ENCODE results near the gene HOXA9.

The HOXA9 gene

DNA sequence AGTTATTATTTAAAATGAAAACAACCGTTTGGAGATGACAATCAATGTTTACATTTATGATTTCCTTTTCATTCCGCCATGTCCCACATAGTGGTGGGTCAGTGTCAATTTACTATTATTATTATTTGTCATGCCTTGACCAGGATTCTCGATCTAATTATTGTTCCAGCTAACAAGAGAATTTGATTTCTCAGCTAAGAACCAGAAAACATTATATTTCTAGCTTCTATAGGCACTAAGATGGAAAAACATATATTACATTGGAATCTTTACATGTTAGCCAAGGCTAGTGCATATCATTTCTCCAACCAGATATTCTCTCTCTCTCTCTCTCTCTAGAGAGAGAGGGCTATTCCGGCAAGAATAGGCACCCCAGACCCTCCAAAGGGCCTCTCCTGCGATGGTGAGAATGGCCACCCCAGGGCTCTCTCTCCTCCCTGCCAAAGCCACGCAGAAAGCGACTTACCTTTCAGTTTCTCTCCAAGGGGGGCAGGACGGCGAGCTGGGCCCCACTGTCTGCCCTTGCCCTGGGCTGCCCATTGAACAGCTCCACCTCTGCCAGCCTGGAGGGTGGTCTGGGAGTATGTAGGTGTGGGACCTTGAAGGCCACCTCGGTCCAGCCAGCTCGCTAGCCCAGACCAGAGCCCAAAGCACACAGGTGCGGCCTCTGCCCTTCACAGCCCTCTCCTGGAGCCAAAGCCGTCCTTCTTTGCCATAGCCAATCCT lies 15.3 kb downstream of the HOXA9 start:
- H3K4me3 ChIP-seq (ENCODE audit: low read length), result no peak overlapping the region
- H3K9me3 ChIP-seq (ENCODE audit: control insufficient read depth, low read depth, low read length), result no peaks in the 10 kb centered on the region
- H3K36me3 ChIP-seq (ENCODE audit: control insufficient read depth, low read depth, low read length), result no peaks in the 10 kb centered on the region
- H3K4me1 ChIP-seq (ENCODE audit: control insufficient read depth, low read depth, low read length), result no peaks in the 10 kb centered on the region
- H3K27ac ChIP-seq (ENCODE audit: low read length), result no peak overlapping the region
- H3K27me3 ChIP-seq (ENCODE audit: control insufficient read depth, insufficient read depth, low read length), result peaks cover 100% of the 10 kb centered on the region
- no peak overlapping the region for H3K9ac ChIP-seq (ENCODE audit: low read length)

DNA sequence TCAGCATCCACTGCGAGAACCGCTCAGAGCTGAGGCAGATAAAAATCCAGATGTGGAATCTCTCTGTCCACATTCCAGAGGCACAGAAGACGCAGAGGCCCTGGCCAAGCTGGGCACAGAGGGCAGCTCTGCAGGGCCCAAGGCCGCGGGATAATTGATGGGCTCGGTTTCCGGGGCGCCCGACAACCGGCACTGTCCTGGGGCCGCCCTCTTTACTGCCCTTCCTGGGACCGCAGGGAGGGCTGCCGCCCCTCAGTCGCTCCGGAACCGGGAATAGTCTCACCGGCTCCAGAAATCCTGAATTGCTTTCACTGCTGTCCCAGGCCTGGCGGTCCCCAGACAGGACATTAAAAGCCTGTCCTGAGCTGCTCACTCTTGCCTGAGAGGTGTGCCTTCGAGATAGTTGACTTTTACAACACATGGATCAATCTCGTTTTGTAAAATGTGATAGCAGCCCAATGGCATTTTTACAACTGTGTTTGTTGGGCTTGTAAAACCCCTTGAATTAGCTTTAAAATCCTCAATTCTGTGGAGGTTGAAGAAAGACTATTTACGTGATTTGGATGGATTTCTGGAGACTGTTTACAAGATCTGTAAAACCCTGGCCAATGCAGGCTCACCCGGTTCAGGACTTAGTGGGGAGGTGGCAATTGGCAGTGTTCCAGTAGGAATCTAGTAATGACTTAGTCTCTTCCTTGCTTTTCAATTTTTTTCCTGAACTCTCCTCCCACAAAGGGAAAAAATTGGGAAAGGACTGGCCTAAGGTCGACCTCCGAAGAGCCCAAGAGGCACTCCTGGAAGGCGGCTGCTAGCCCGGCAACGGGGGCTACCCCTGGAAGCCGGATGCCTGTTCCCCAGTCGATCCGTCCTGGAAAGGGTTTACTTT lies 16.3 kb downstream of the HOXA9 start:
- Histone ChIP-seq H3K4me1 (ENCODE audit: control insufficient read depth, low read depth, low read length) (no peaks in the 10 kb centered on the region), H3K9me3 (ENCODE audit: control insufficient read depth, low read depth, low read length) (no peaks in the 10 kb centered on the region), H3K9ac (ENCODE audit: low read length) (no peak overlapping the region), H3K27ac (ENCODE audit: low read length) (no peak overlapping the region), H3K4me3 (ENCODE audit: low read length) (no peak overlapping the region), H3K27me3 (ENCODE audit: control insufficient read depth, insufficient read depth, low read length) (peaks cover 100% of the 10 kb centered on the region), H3K36me3 (ENCODE audit: control insufficient read depth, low read depth, low read length) (no peaks in the 10 kb centered on the region)

DNA sequence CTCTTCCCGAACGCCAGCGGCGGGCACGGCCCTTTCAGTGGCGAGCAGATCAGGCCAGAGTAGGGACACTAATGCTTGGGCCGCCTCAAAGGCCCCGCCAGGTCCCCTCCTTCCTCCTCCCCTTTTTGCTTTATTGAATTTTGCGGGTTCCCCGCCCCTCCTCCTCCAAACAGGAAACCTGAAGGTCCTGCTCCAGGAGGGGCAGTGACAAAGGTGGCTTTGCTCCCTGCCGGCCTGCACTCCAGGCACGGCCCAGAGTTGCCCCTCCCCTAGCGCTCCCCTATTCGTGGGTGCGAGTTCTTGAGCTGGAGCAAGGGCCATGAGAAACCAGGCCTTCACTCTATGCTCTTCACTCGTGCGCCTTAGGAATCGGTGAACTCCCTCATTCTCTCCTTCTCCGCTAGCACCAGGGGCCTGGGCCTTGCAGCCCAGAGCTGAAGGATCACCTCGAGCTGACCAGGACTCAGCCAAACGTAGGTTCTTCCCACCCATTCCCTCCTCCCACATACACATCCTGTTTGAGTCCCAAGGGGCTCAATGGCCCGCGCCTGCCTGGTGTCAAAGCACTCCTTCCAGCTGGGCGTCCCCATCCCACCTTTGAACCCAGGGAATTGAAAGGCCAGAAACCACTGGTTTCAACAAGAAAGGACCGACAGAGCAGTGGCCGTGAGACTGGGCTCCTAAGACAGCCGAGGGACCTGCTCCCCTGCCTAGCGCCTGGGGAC lies 17.1 kb downstream of the HOXA9 start:
- Histone ChIP-seq H3K27ac (ENCODE audit: low read length) (no peak overlapping the region), H3K36me3 (ENCODE audit: control insufficient read depth, low read depth, low read length) (no peaks in the 10 kb centered on the region), H3K9ac (ENCODE audit: low read length) (peak overlapping the region; percentile 5), H3K9me3 (ENCODE audit: control insufficient read depth, low read depth, low read length) (no peaks in the 10 kb centered on the region), H3K27me3 (ENCODE audit: control insufficient read depth, insufficient read depth, low read length) (peaks cover 100% of the 10 kb centered on the region), H3K4me1 (ENCODE audit: control insufficient read depth, low read depth, low read length) (no peaks in the 10 kb centered on the region), H3K4me3 (ENCODE audit: low read length) (no peak overlapping the region)

DNA sequence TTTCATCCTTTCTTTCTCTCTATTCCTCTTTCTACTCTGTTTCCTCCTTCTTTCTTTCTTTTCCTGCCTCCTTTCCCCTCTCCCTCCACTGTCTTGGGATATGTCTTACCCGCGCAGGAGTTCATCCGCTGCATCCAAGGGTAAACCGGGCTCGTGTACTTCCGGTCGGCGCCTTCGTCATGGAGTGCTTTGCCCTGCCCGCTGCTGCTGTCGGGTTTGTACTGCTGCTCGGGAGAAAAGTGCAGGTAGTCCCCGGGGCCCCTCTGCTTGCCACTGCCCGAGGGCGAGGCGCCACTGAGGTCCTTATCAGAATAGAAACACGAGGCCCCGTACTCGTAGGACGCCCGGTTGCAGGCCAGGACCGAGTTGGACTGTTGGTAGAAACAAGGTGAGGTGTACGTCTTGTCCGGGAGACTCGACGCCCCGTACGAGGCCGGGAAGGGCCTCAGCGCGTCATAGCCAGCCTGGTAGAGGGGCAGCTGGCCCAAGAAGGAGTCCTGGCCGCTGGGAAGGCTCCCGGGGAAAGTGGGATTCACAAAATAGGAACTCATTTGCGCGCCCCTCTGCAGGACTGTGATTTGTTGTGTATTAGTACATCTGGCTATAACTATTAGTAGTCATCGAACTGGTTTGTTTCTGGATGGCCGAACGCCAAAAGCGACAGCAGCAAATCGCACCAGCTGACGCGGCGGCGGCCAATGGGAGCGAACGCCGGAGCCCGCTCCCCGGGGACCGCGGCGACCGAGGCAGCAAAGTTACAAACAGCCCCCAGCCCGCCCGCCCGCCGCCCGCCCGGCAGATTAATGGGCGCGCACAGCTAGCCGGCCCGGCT lies 17.9 kb downstream of the HOXA9 start, which contains the start of gene HOXA6:
HOXA6 (minus strand) TSS at position 576 of the 832 bp plus-strand sequence; CDS start at position 551, 25 bp downstream.
- peak within 1 kb of the TSS; percentile 4 for H3K4me3 ChIP-seq (ENCODE audit: low read length)
- no peaks in the 10 kb centered on the region for H3K4me1 ChIP-seq (ENCODE audit: control insufficient read depth, low read depth, low read length)
- no peak within 1 kb of the TSS for H3K27ac ChIP-seq (ENCODE audit: low read length)
- H3K27me3 ChIP-seq (ENCODE audit: control insufficient read depth, insufficient read depth, low read length), result peaks cover 100% of the 10 kb centered on the region
- no peaks in the 10 kb centered on the region for H3K36me3 ChIP-seq (ENCODE audit: control insufficient read depth, low read depth, low read length)
- peak within 1 kb of the TSS; percentile 5 for H3K9ac ChIP-seq (ENCODE audit: low read length)
- no peaks in the 10 kb centered on the region for H3K9me3 ChIP-seq (ENCODE audit: control insufficient read depth, low read depth, low read length)

DNA sequence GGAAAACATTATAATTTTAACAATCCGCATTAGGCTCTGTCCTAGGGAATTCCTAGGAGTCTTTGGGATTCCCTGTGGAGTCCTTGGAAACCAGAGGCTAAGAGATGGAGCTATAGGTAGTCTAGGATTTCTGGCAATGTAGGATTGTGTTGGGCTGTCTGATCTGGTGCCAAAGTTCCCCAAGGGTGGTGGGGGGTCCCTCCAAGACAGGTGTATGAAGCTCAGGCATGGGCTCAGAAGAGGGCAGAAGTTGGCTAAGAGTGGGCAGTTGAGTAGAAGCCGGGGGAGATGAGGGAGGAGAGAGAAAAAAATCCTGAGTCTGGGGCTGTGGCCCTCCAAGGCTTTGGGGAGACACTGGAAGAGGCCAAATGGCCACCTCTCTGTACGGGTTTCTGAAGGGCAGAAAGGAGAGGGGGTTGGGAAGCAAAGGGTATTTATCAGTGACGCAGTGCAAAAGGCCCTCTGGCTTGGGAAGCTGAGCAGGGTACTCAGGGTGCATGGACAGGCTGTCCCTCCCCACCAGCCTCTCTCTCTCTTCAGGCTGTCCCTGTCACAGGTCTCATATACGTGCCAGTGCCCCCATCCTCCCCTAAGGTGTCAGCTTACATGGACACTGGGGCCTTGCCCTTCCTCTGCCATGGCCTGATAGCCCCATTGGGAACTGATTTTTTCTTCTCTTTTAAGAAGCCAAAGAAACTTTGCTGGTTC lies 18.7 kb downstream of the HOXA9 start:
- H3K27ac ChIP-seq (ENCODE audit: low read length), result no peak overlapping the region
- H3K4me1 ChIP-seq (ENCODE audit: control insufficient read depth, low read depth, low read length), result peaks cover 2% of the 10 kb centered on the region
- peaks cover under 1% of the 10 kb centered on the region for H3K9me3 ChIP-seq (ENCODE audit: control insufficient read depth, low read depth, low read length)
- H3K4me3 ChIP-seq (ENCODE audit: low read length), result no peak overlapping the region
- H3K27me3 ChIP-seq (ENCODE audit: control insufficient read depth, insufficient read depth, low read length), result peaks cover 100% of the 10 kb centered on the region
- no peak overlapping the region for H3K9ac ChIP-seq (ENCODE audit: low read length)
- H3K36me3 ChIP-seq (ENCODE audit: control insufficient read depth, low read depth, low read length), result no peaks in the 10 kb centered on the region

DNA sequence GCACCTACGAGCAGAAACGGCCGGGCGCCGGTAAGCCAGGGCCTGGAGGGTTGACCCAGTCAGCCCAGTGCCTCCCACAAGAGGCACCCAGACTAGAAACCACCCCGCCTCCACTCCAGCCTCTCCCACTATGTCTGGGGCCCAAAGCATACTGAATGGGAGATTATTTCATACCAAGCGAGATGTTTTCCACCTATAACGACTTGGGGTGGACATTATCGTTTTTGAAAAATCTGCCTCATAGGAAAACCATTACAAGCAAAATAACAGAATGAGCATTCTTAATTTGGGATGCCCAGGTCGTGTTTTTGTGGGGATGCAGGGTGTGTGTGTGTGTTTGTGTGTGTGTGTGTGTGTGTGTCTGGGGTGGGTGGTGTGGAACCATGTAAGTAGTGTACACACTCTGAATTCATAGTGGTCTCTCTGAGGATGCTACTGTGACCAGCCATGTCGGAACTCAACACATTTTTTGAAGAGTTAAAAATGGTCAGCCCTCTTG lies 19.4 kb downstream of the HOXA9 start:
- Histone ChIP-seq H3K4me1 (ENCODE audit: control insufficient read depth, low read depth, low read length) (peaks cover 3% of the 10 kb centered on the region), H3K9ac (ENCODE audit: low read length) (no peak overlapping the region), H3K9me3 (ENCODE audit: control insufficient read depth, low read depth, low read length) (peaks cover 3% of the 10 kb centered on the region), H3K4me3 (ENCODE audit: low read length) (no peak overlapping the region), H3K36me3 (ENCODE audit: control insufficient read depth, low read depth, low read length) (no peaks in the 10 kb centered on the region), H3K27me3 (ENCODE audit: control insufficient read depth, insufficient read depth, low read length) (peaks cover 100% of the 10 kb centered on the region), H3K27ac (ENCODE audit: low read length) (no peak overlapping the region)

DNA sequence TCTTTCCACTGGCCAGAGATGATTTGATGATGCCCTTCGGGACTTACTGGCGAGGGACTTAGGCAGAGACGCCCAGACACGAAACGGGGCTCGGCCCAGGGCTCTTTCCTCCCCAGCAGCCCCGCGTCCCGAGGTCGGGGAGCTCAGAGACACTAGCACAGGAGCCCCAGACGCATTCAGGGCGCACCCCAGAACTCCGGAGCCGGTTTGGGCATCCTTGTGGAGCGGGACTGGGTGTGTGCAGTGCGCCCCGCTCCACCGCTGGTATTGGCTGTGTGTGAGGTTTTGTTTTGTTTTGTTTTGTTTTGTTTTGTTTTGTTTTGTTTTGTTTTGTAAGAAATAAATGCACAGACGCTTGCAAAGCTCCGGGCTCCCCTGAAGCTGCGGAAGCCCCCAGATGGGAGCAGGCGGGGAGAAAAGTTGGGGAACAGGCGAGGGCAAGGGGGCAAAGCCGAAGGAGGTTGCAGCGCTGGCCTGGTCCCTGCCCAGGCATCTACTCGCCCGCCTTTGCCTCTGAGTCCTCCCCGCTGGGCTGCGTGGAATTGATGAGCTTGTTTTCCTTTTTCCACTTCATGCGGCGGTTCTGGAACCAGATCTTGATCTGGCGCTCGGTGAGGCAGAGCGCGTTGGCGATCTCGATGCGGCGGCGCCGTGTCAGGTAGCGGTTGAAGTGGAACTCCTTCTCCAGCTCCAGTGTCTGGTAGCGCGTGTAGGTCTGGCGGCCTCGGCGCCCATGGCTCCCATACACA lies 20.0 kb downstream of the HOXA9 start:
- Histone ChIP-seq H3K4me3 (ENCODE audit: low read length) (no peak overlapping the region), H3K9ac (ENCODE audit: low read length) (no peak overlapping the region), H3K36me3 (ENCODE audit: control insufficient read depth, low read depth, low read length) (no peaks in the 10 kb centered on the region), H3K27me3 (ENCODE audit: control insufficient read depth, insufficient read depth, low read length) (peaks cover 100% of the 10 kb centered on the region), H3K9me3 (ENCODE audit: control insufficient read depth, low read depth, low read length) (peaks cover 3% of the 10 kb centered on the region), H3K4me1 (ENCODE audit: control insufficient read depth, low read depth, low read length) (peaks cover 3% of the 10 kb centered on the region), H3K27ac (ENCODE audit: low read length) (no peak overlapping the region)

DNA sequence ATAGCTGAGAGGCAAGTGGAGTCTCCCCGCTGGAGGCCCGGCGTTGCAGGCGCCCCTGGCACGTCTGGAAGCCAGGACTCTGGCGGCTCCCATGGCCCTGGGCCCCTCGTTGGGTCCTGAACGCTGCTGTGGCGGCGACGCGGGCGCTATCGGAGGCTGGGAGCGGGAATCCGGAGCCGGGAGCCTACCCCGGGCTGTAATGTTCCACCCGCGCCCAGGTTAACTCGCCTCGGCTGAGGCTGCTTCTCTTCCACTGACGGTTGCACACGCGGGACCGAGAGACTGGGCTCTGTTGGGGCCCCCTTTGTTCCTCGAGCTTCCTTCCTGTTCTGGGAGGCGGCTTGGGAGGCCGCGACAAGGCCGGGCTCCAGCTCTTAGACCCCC lies 20.6 kb downstream of the HOXA9 start:
- Histone ChIP-seq H3K4me1 (ENCODE audit: control insufficient read depth, low read depth, low read length) (peaks cover 3% of the 10 kb centered on the region), H3K9me3 (ENCODE audit: control insufficient read depth, low read depth, low read length) (peaks cover 3% of the 10 kb centered on the region), H3K27ac (ENCODE audit: low read length) (no peak overlapping the region), H3K27me3 (ENCODE audit: control insufficient read depth, insufficient read depth, low read length) (peaks cover 100% of the 10 kb centered on the region), H3K9ac (ENCODE audit: low read length) (no peak overlapping the region), H3K4me3 (ENCODE audit: low read length) (no peak overlapping the region), H3K36me3 (ENCODE audit: control insufficient read depth, low read depth, low read length) (no peaks in the 10 kb centered on the region)

DNA sequence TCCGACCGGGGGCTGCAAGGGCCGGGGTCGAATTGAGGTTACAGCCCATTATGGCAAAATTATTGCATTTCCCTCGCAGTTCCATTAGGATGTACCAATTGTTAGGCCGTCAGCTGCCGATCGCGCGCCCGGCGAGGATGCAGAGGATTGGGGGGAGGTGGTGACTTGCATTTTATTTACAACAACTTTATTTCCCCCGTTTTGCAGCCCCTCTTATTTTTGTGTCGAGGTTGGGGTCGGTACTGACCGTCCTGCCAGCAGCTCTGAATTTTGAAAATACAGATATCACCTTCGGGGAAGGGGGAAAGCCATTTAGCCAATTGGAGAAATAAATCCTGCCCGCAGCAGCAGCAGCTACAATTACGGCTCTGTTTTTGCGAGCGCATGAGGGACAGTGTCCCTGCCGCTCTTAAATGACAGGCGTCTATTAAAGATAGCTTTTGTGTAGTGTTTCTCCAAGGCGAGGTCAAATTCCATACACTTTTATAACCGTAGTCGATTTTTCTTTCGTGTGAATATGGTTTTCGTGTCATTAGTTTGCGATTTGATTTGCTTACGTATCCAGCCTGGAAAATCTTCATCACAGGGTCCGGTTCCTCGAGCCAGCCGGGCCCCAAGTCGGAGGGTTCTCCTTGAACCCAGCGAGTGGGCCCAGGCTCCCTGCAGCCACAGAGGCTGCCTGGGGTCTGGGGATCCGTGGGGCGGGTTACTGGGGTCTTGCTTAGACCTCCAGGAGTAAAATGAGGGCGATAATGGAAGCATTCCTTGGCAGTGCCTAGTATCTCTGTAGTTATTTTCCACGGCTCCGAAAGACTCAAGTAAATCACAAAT lies 21.2 kb downstream of the HOXA9 start:
- Histone ChIP-seq H3K4me3 (ENCODE audit: low read length) (no peak overlapping the region), H3K4me1 (ENCODE audit: control insufficient read depth, low read depth, low read length) (peaks cover 3% of the 10 kb centered on the region), H3K9me3 (ENCODE audit: control insufficient read depth, low read depth, low read length) (peaks cover 3% of the 10 kb centered on the region), H3K36me3 (ENCODE audit: control insufficient read depth, low read depth, low read length) (no peaks in the 10 kb centered on the region), H3K9ac (ENCODE audit: low read length) (no peak overlapping the region), H3K27ac (ENCODE audit: low read length) (no peak overlapping the region), H3K27me3 (ENCODE audit: control insufficient read depth, insufficient read depth, low read length) (peaks cover 100% of the 10 kb centered on the region)

All from iPS-18a (cell line).